Nephron progenitor cell (in vitro differentiated cells): ENCODE measurements around the gene TM4SF4.

Experiments used
- DNase-seq: peaks from one replicate; pipeline ENCODE4 v3.0.0; 2021
- H3K27ac Mint-ChIP-seq: 2 replicates; pipeline ENCODE4 v1.8.0; 2021; ENCODE audit warnings: mild to moderate bottlenecking, moderate library complexity, mixed read lengths
- H3K27me3 Mint-ChIP-seq: 2 replicates; pipeline ENCODE4 v1.8.0; 2021; ENCODE audit warnings: mild to moderate bottlenecking, low read depth, mixed read lengths; ENCODE audit not compliant: poor library complexity
- H3K36me3 Mint-ChIP-seq: 2 replicates; pipeline ENCODE4 v1.8.0; 2021; ENCODE audit warnings: low read depth, mixed read lengths
- H3K4me1 Mint-ChIP-seq: 2 replicates; pipeline ENCODE4 v1.8.0; 2021; ENCODE audit warnings: mixed read lengths
- H3K4me3 Mint-ChIP-seq: 2 replicates; pipeline ENCODE4 v1.8.0; 2021; ENCODE audit warnings: mild to moderate bottlenecking, moderate library complexity, mixed read lengths
- H3K9me3 Mint-ChIP-seq: 2 replicates; pipeline ENCODE4 v1.8.0; 2021; ENCODE audit warnings: mild to moderate bottlenecking, moderate library complexity, mixed read lengths
- CTCF ChIP-seq: fragments of 200-600 bp; sonication (generic); IDR thresholded peaks from 2 replicates; pipeline ENCODE4 v1.5.0; 2021; ENCODE audit warnings: antibody characterized with exemption

The TM4SF4 gene

GRCh38 chr3:149506965-149507364 lies 32.5 kb downstream of the TM4SF4 start:
- Mint-ChIP-seq H3K27me3 (no peaks in the 10 kb centered on the region), H3K36me3 (no peaks in the 10 kb centered on the region), H3K27ac (no peak overlapping the region), H3K9me3 (no peaks in the 10 kb centered on the region), H3K4me1 (peaks cover 11% of the 10 kb centered on the region), H3K4me3 (no peak overlapping the region)
- TF ChIP-seq CTCF = no peak
- DNase-seq = no peak

- no peaks in the 10 kb centered on the region for H3K9me3 Mint-ChIP-seq
- no peak for DNase-seq
- TF ChIP-seq CTCF = no peak
- H3K27ac Mint-ChIP-seq = no peak overlapping the region
- peaks cover 18% of the 10 kb centered on the region for H3K4me1 Mint-ChIP-seq
- H3K36me3 Mint-ChIP-seq = no peaks in the 10 kb centered on the region
- peaks cover 3% of the 10 kb centered on the region for H3K27me3 Mint-ChIP-seq
- H3K4me3 Mint-ChIP-seq = no peak overlapping the region
Observed at GRCh38 chr3:149507491-149508324, 33.2 kb downstream of the TM4SF4 start.

- Mint-ChIP-seq H3K9me3 (no peaks in the 10 kb centered on the region), H3K27me3 (peaks cover 3% of the 10 kb centered on the region), H3K4me1 (peaks cover 20% of the 10 kb centered on the region), H3K4me3 (no peak overlapping the region), H3K36me3 (no peaks in the 10 kb centered on the region), H3K27ac (no peak overlapping the region)
- TF ChIP-seq CTCF = no peak
- DNase-seq = no peak
Observed at GRCh38 chr3:149509526-149509925, 35.0 kb downstream of the TM4SF4 start.

- peaks cover 3% of the 10 kb centered on the region for H3K27me3 Mint-ChIP-seq
Observed at GRCh38 chr3:149510480-149510879, 36.0 kb downstream of the TM4SF4 start.

GRCh38 chr3:149511040-149511626 lies 36.6 kb downstream of the TM4SF4 start:
- DNase-seq = no peak
- Mint-ChIP-seq H3K4me1 (peaks cover 20% of the 10 kb centered on the region), H3K36me3 (no peaks in the 10 kb centered on the region), H3K9me3 (no peaks in the 10 kb centered on the region), H3K27ac (no peak overlapping the region), H3K4me3 (no peak overlapping the region), H3K27me3 (peaks cover 3% of the 10 kb centered on the region)
- TF ChIP-seq CTCF = no peak

More at GRCh38 chr3:149510480-149510879, 36.0 kb downstream of the TM4SF4 start:
- TF ChIP-seq CTCF = no peak
- peaks cover 20% of the 10 kb centered on the region for H3K4me1 Mint-ChIP-seq
- no peak overlapping the region for H3K27ac Mint-ChIP-seq
- no peaks in the 10 kb centered on the region for H3K9me3 Mint-ChIP-seq
- H3K36me3 Mint-ChIP-seq = no peaks in the 10 kb centered on the region
- no peak for DNase-seq
- H3K4me3 Mint-ChIP-seq = no peak overlapping the region
